Hematopoietic multipotent progenitor cell treated with erythropoietin and hydrocortisone succinate and interleukin-3 and kit ligand, for 15 days (in vitro differentiated cells): Measurements from ENCODE around the gene CACNA1C.
A peak's percentile ranks its signal among the peaks of the same experiment; 100 is the strongest.

ENCODE experiments used
- DNase-seq: peaks from one replicate; pipeline ENCODE4 v3.0.0-alpha.2; 2015; ENCODE audit warnings: low spot score

Gene CACNA1C

GRCh38 chr12:2390850-2391390 lies 338.1 kb downstream of the CACNA1C start:
- DNase-seq = no peak

- no peak for DNase-seq
Measured at GRCh38 chr12:2391740-2392331, 339.0 kb downstream of the CACNA1C start.

- no peak for DNase-seq
Measured at GRCh38 chr12:2393016-2393415, 340.2 kb downstream of the CACNA1C start.

GRCh38 chr12:2393996-2394395 lies 341.2 kb downstream of the CACNA1C start:
- no peak for DNase-seq

GRCh38 chr12:2395354-2395977 lies 342.7 kb downstream of the CACNA1C start:
- DNase-seq = peak; percentile 44

GRCh38 chr12:2396448-2396871 lies 343.7 kb downstream of the CACNA1C start:
- DNase-seq = no peak

- no peak for DNase-seq
Measured at GRCh38 chr12:2397356-2398045, 344.7 kb downstream of the CACNA1C start.

- DNase-seq = no peak
Measured at GRCh38 chr12:2401040-2401439, 348.3 kb downstream of the CACNA1C start.

GRCh38 chr12:2402073-2402579 lies 349.3 kb downstream of the CACNA1C start:
- no peak for DNase-seq

- DNase-seq = no peak
Measured at GRCh38 chr12:2403221-2403976, 350.6 kb downstream of the CACNA1C start.

GRCh38 chr12:2405039-2405438 lies 352.3 kb downstream of the CACNA1C start:
- DNase-seq = no peak

- no peak for DNase-seq
Measured at GRCh38 chr12:2406903-2407302, 354.1 kb downstream of the CACNA1C start.

GRCh38 chr12:2408262-2408661 lies 355.5 kb downstream of the CACNA1C start:
- DNase-seq = no peak

- no peak for DNase-seq
Measured at GRCh38 chr12:2409656-2410265, 357.0 kb downstream of the CACNA1C start.

- DNase-seq = no peak
Measured at GRCh38 chr12:2410496-2410895, 357.7 kb downstream of the CACNA1C start.

- DNase-seq = no peak
Measured at GRCh38 chr12:2411011-2411410, 358.2 kb downstream of the CACNA1C start.

GRCh38 chr12:2411616-2412304 lies 359.0 kb downstream of the CACNA1C start:
- no peak for DNase-seq

GRCh38 chr12:2412305-2412643 lies 359.5 kb downstream of the CACNA1C start:
- DNase-seq = no peak

- DNase-seq = no peak
Measured at GRCh38 chr12:2413301-2413700, 360.5 kb downstream of the CACNA1C start.

GRCh38 chr12:2413999-2414792 lies 361.4 kb downstream of the CACNA1C start:
- DNase-seq = no peak
